PFSK-1 (cell line): ENCODE results near the gene PHYHIPL.

Experiments used
- FOXP2 ChIP-seq: optimal IDR thresholded peaks from 2 replicates; pipeline ENCODE3; 2011; ENCODE audit warnings: borderline replicate concordance, control low read depth, inconsistent platforms; ENCODE audit not compliant: insufficient read depth; ENCODE audit errors: extremely low read length, extremely low read depth
- POLR2AphosphoS5 ChIP-seq: IDR thresholded peaks from 2 replicates; pipeline ENCODE4 v1.6.1; 2012; ENCODE audit warnings: low read depth, mild to moderate bottlenecking, control low read depth, low read length, moderate library complexity
- REST ChIP-seq, 2 experiments: IDR thresholded peaks; 2 replicates each; pipeline versions ENCODE4 v1.6.1 to v1.8.0; 2011 to 2012; ENCODE audit warnings: low read depth in 2 of 2, low read length in 2 of 2, control low read depth in 1 of 2, inconsistent platforms in 1 of 2, mild to moderate bottlenecking in 1 of 2, moderate library complexity in 1 of 2; ENCODE audit not compliant: insufficient read depth in 1 of 2
- SIN3A ChIP-seq: IDR thresholded peaks from 2 replicates; pipeline ENCODE4 v1.6.1; 2012; ENCODE audit warnings: mild to moderate bottlenecking, low read length, moderate library complexity, borderline replicate concordance; ENCODE audit not compliant: insufficient read depth
- TAF1 ChIP-seq: IDR thresholded peaks from 2 replicates; pipeline ENCODE4 v1.6.1; 2012; ENCODE audit warnings: low read length, control low read depth, borderline replicate concordance; ENCODE audit not compliant: insufficient read depth

PHYHIPL gene

GRCh38 chr10:59285073-59285472 is 108.6 kb downstream of the PHYHIPL start:
- no peak for TF ChIP-seq SIN3A
- TF ChIP-seq REST (IDR thresholded peaks at IDR 0.05; ENCODE audit: insufficient read depth in 1 of 2, low read depth in 2 of 2, low read length in 2 of 2): no peak
- no peak for TF ChIP-seq POLR2AphosphoS5
- TF ChIP-seq FOXP2: no peak
- TF ChIP-seq TAF1: no peak

GRCh38 chr10:59285848-59286247 is 109.4 kb downstream of the PHYHIPL start:
- TF ChIP-seq FOXP2: no peak
- TF ChIP-seq TAF1: no peak
- TF ChIP-seq POLR2AphosphoS5: no peak
- no peak for TF ChIP-seq REST (IDR thresholded peaks at IDR 0.05; ENCODE audit: insufficient read depth in 1 of 2, low read depth in 2 of 2, low read length in 2 of 2)
- no peak for TF ChIP-seq SIN3A

GRCh38 chr10:59287587-59288255 is 111.3 kb downstream of the PHYHIPL start:
- TF ChIP-seq REST (IDR thresholded peaks at IDR 0.05; ENCODE audit: insufficient read depth in 1 of 2, low read depth in 2 of 2, low read length in 2 of 2) (no peak), FOXP2 (no peak), SIN3A (no peak), TAF1 (no peak), POLR2AphosphoS5 (no peak)

GRCh38 chr10:59289853-59290252 is 113.4 kb downstream of the PHYHIPL start:
- TF ChIP-seq FOXP2 (no peak), POLR2AphosphoS5 (no peak), SIN3A (no peak), REST (IDR thresholded peaks at IDR 0.05; ENCODE audit: insufficient read depth in 1 of 2, low read depth in 2 of 2, low read length in 2 of 2) (no peak), TAF1 (no peak)
